ENCODE results near the gene CRNKL1. TPM values are rescaled to one million over a fixed set of nuclear protein-coding genes. Genes with fewer than 3 reads are reported as not detected.

Gene CRNKL1
- polyA plus RNA-seq, 3 donors, result 47.6 to 52.3 (median 49.8) TPM

DNA sequence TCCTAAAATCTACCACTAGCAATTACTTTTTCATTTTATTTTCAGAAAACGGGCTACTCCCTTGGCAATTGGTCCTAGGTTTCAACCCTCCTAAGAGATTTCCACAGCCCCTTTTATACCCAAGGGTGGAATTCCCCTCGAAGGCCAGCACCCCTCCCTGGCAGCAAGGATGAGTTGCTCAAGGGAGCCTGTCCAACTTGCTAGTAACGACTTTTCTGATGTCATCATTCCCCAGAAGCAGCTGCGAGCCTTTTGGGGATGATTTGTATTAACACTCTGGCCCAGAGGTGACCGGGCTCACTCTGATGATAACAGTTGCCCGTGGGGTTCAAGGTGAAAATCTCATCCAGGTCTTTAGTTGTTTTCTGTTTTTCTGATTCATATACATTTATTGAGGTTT lies 65.8 kb downstream of the CRNKL1 start:
- DNase-seq (ENCODE audit: low read depth in 3 of 3, low spot score in 2 of 3), result no peak

Other genes starting within 250 kb of the CRNKL1 start
- gene NAA20, start 35.1 kb downstream of the CRNKL1 start, polyA plus RNA-seq (ENCODE audit: insufficient read length in 3 of 3), result 100 to 1,000 TPM; 105 to 108 (median 106) TPM
- 1 to 10 TPM; 3.5 to 4.2 (median 4.0) TPM for gene CFAP61, start 66 bp upstream of the CRNKL1 start, polyA plus RNA-seq (ENCODE audit: insufficient read length in 3 of 3)

All from right renal cortex interstitium (tissue), 3 donors.